Measurements from ENCODE around the gene PRSS3. TPM values are rescaled to one million over a fixed set of nuclear protein-coding genes. Genes with fewer than 3 reads are reported as not detected.
"Not testable (repeated sequence)": the region's sequence is repeated elsewhere in the genome, so short reads cannot be mapped to it uniquely, and the experiment has no call there.

PRSS3 gene
- total and polyA plus RNA-seq, 2 donors (not counting 1 experiment from before 2014, with no cell fraction given), result 0.33 to 2.9 TPM

- peak; percentile 41 to 72 for DNase-seq (ENCODE audit: low read depth in 2 of 2)
- H3K9ac ChIP-seq (ENCODE audit: insufficient read depth, low read length), result no peak overlapping the region
- TF ChIP-seq EZH2 (IDR thresholded peaks at IDR 0.05; ENCODE audit: low read length, missing control alignments), result no peak
- TF ChIP-seq, protein P1, sequence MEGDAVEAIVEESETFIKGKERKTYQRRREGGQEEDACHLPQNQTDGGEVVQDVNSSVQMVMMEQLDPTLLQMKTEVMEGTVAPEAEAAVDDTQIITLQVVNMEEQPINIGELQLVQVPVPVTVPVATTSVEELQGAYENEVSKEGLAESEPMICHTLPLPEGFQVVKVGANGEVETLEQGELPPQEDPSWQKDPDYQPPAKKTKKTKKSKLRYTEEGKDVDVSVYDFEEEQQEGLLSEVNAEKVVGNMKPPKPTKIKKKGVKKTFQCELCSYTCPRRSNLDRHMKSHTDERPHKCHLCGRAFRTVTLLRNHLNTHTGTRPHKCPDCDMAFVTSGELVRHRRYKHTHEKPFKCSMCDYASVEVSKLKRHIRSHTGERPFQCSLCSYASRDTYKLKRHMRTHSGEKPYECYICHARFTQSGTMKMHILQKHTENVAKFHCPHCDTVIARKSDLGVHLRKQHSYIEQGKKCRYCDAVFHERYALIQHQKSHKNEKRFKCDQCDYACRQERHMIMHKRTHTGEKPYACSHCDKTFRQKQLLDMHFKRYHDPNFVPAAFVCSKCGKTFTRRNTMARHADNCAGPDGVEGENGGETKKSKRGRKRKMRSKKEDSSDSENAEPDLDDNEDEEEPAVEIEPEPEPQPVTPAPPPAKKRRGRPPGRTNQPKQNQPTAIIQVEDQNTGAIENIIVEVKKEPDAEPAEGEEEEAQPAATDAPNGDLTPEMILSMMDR (conservative IDR thresholded peaks at IDR 0.05 in 1 of 2, IDR thresholded peaks at IDR 0.05 in 1 of 2; ENCODE audit: low read depth in 1 of 2, low read length in 2 of 2), result no peak
- H3K4me2 ChIP-seq (ENCODE audit: extremely low read depth, insufficient read depth, low read length), result no peak overlapping the region
- H3K9me3 ChIP-seq (ENCODE audit: control insufficient read depth, insufficient read depth, low read depth, low read length), result no peaks in the 10 kb centered on the region
- peaks cover 89% of the 10 kb centered on the region for H3K79me2 ChIP-seq (ENCODE audit: control insufficient read depth, insufficient read depth, low read length)
- no peaks in the 10 kb centered on the region for H4K20me1 ChIP-seq (ENCODE audit: control insufficient read depth, extremely low read depth, insufficient read depth, low read length)
- no peaks in the 10 kb centered on the region for H3K27me3 ChIP-seq (ENCODE audit: control insufficient read depth, insufficient read depth, low read length)
- no peak overlapping the region for H3K27ac ChIP-seq (ENCODE audit: insufficient read depth, low read length)
- H3K4me3 ChIP-seq (replicated peaks in 1 of 4; ENCODE audit: control extremely low read depth in 1 of 4, insufficient read depth in 1 of 4, low read depth in 3 of 4, low read length in 4 of 4), result no peak overlapping the region
- no peaks in the 10 kb centered on the region for H3K36me3 ChIP-seq (ENCODE audit: control insufficient read depth, insufficient read depth, low read length)
- H3K4me1 ChIP-seq (ENCODE audit: control insufficient read depth, extremely low read depth, insufficient read depth, low read length), result peaks cover 14% of the 10 kb centered on the region
- H2AFZ ChIP-seq (ENCODE audit: low read length), result no peak overlapping the region
These were observed 45.0 kb downstream of the PRSS3 start for GRCh38 chr9:33840381-33840780.

- Histone ChIP-seq H2AFZ (ENCODE audit: low read length) (no peak overlapping the region), H3K4me2 (ENCODE audit: extremely low read depth, insufficient read depth, low read length) (no peak overlapping the region), H3K79me2 (ENCODE audit: control insufficient read depth, insufficient read depth, low read length) (peaks cover 90% of the 10 kb centered on the region), H3K9me3 (ENCODE audit: control insufficient read depth, insufficient read depth, low read depth, low read length) (no peaks in the 10 kb centered on the region), H4K20me1 (ENCODE audit: control insufficient read depth, extremely low read depth, insufficient read depth, low read length) (no peaks in the 10 kb centered on the region), H3K27ac (ENCODE audit: insufficient read depth, low read length) (no peak overlapping the region), H3K36me3 (ENCODE audit: control insufficient read depth, insufficient read depth, low read length) (no peaks in the 10 kb centered on the region), H3K4me3 (replicated peaks in 1 of 4; ENCODE audit: control extremely low read depth in 1 of 4, insufficient read depth in 1 of 4, low read depth in 3 of 4, low read length in 4 of 4) (no peak overlapping the region), H3K27me3 (ENCODE audit: control insufficient read depth, insufficient read depth, low read length) (no peaks in the 10 kb centered on the region), H3K9ac (ENCODE audit: insufficient read depth, low read length) (no peak overlapping the region), H3K4me1 (ENCODE audit: control insufficient read depth, extremely low read depth, insufficient read depth, low read length) (peaks cover 5% of the 10 kb centered on the region)
- TF ChIP-seq, protein P1 (conservative IDR thresholded peaks at IDR 0.05 in 1 of 2, IDR thresholded peaks at IDR 0.05 in 1 of 2; ENCODE audit: low read depth in 1 of 2, low read length in 2 of 2), result no peak
- no peak for TF ChIP-seq EZH2 (IDR thresholded peaks at IDR 0.05; ENCODE audit: low read length, missing control alignments)
- DNase-seq (ENCODE audit: low read depth in 2 of 2), result no peak
These were observed 48.1 kb downstream of the PRSS3 start for GRCh38 chr9:33843312-33843961.

DNA sequence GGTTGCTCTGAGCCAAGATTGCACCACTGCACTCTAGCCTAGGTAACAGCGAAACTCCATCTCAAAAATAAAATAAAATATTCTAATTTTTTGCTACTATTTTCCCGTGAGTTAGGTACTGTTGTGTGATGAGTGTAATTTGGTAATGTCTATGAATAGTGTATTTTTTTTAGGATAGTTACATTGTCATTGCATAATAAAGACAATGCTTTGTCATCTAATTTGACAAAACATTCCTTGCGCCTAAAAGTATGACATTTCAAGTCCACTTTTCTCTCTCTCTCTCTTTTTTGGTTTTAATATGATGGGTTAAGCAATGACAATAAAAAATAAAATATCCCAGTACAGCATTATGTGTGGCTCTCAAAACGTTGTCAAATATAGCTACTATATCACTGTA is 50.9 kb downstream of the PRSS3 start:
- no peak overlapping the region for H3K9ac ChIP-seq (ENCODE audit: insufficient read depth, low read length)
- no peak overlapping the region for H3K27ac ChIP-seq (ENCODE audit: insufficient read depth, low read length)
- peaks cover 5% of the 10 kb centered on the region for H4K20me1 ChIP-seq (ENCODE audit: control insufficient read depth, extremely low read depth, insufficient read depth, low read length)

DNA sequence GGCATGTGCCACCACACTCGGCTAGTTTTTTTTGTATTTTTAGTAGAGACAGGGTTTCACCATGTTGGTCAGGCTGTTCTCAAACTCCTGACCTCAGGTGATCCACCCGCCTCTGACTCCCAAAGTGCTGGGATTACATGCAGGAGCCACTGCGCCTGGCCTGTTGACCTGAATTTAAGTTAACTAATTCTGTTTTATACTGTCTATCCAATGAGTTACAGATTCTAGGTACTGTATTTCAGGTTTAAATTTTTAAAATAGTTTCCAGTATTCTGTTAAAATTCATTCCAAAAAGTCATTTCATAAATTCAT is 52.5 kb downstream of the PRSS3 start:
- H3K79me2 ChIP-seq (ENCODE audit: control insufficient read depth, insufficient read depth, low read length), result peaks cover 86% of the 10 kb centered on the region
- H3K9me3 ChIP-seq (ENCODE audit: control insufficient read depth, insufficient read depth, low read depth, low read length); DNase-seq (ENCODE audit: low read depth in 2 of 2); H3K9ac ChIP-seq (ENCODE audit: insufficient read depth, low read length); H3K4me1 ChIP-seq (ENCODE audit: control insufficient read depth, extremely low read depth, insufficient read depth, low read length); H4K20me1 ChIP-seq (ENCODE audit: control insufficient read depth, extremely low read depth, insufficient read depth, low read length); H3K36me3 ChIP-seq (ENCODE audit: control insufficient read depth, insufficient read depth, low read length); H3K4me2 ChIP-seq (ENCODE audit: extremely low read depth, insufficient read depth, low read length); H3K4me3 ChIP-seq (replicated peaks in 1 of 4; ENCODE audit: control extremely low read depth in 1 of 4, insufficient read depth in 1 of 4, low read depth in 3 of 4, low read length in 4 of 4); H3K27ac ChIP-seq (ENCODE audit: insufficient read depth, low read length); H2AFZ ChIP-seq (ENCODE audit: low read length); H3K27me3 ChIP-seq (ENCODE audit: control insufficient read depth, insufficient read depth, low read length): not testable (repeated sequence)

More for the DNA sequence above, 50.9 kb downstream of the PRSS3 start:
- Histone ChIP-seq H3K36me3 (ENCODE audit: control insufficient read depth, insufficient read depth, low read length) (no peaks in the 10 kb centered on the region), H2AFZ (ENCODE audit: low read length) (no peak overlapping the region), H3K9me3 (ENCODE audit: control insufficient read depth, insufficient read depth, low read depth, low read length) (no peaks in the 10 kb centered on the region), H3K27me3 (ENCODE audit: control insufficient read depth, insufficient read depth, low read length) (no peaks in the 10 kb centered on the region), H3K4me3 (replicated peaks in 1 of 4; ENCODE audit: control extremely low read depth in 1 of 4, insufficient read depth in 1 of 4, low read depth in 3 of 4, low read length in 4 of 4) (no peak overlapping the region), H3K4me1 (ENCODE audit: control insufficient read depth, extremely low read depth, insufficient read depth, low read length) (peaks cover 5% of the 10 kb centered on the region), H3K79me2 (ENCODE audit: control insufficient read depth, insufficient read depth, low read length) (peaks cover 87% of the 10 kb centered on the region), H3K4me2 (ENCODE audit: extremely low read depth, insufficient read depth, low read length) (no peak overlapping the region)
- TF ChIP-seq, protein P1 (conservative IDR thresholded peaks at IDR 0.05 in 1 of 2, IDR thresholded peaks at IDR 0.05 in 1 of 2; ENCODE audit: low read depth in 1 of 2, low read length in 2 of 2), result no peak
- no peak for TF ChIP-seq EZH2 (IDR thresholded peaks at IDR 0.05; ENCODE audit: low read length, missing control alignments)
- no peak for DNase-seq (ENCODE audit: low read depth in 2 of 2)
